Measurements from ENCODE around the gene COBL.

DNA sequence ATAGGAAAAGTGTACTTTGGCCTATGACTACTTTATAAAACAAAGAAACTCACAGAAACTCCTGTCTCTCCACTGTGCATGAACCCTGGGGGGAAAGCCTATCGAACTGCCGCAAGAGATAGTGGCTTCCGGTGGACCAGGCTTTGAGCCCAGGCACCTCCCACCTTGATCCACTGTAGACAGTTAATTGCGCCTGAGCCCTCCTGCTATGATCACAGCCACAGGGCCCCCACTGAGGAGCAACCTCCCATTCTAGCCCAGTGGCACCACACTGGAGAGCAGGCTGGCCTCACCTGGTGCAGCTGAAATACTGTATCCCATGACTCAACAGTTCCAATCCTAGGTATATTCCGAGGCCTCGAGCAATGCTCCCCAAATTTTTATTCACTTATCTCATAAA, 98.8 kb downstream of the COBL start:
- TF ChIP-seq CTBP1 (IDR thresholded peaks at IDR 0.05; ENCODE audit: borderline replicate concordance), result no peak
- no peak for TF ChIP-seq SP1 (IDR thresholded peaks at IDR 0.05)
